ENCODE results near the gene MOSPD3. TPM values are rescaled to one million over a fixed set of nuclear protein-coding genes. Genes with fewer than 3 reads are reported as not detected.

The MOSPD3 gene
- polyA plus RNA-seq, 1 of the 3 experiments (the other 2 are of a cell fraction): 61.7 TPM

GRCh38 chr7:100567031-100567730 is 45.2 kb upstream of the MOSPD3 start:
- POLR2A ChIA-PET: interaction anchor here (1.0 to 1.8 kb wide), 2 partner anchors 19 to 36 kb away, joined by 5 read pairs; partner anchors contain the start of genes FBXO24 and LRCH4

GRCh38 chr7:100567751-100568175 is 44.6 kb upstream of the MOSPD3 start:
- Histone ChIP-seq H3K27me3 (ENCODE audit: insufficient read depth) (no peaks in the 10 kb centered on the region), H3K4me1 (ENCODE audit: control insufficient read depth in 1 of 2, insufficient read depth in 2 of 2, low read depth in 1 of 2, low read length in 1 of 2) (peaks cover 0 to 44% of the 10 kb centered on the region in 2 experiments; a peak in 1 of 4 replicates), H3F3A (replicated peaks; ENCODE audit: insufficient read depth) (peaks cover 9% of the 10 kb centered on the region), H3K27ac (ENCODE audit: low read depth in 2 of 2, low read length in 1 of 2) (no peak overlapping the region), H3K79me2 (ENCODE audit: insufficient read depth) (no peaks in the 10 kb centered on the region), H3K4me2 (no peak overlapping the region), H3K4me3 (ENCODE audit: low read depth in 2 of 2, low read length in 1 of 2) (no peak overlapping the region), H3K9me2 (no peaks in the 10 kb centered on the region), H2AFZ (ENCODE audit: low read depth) (no peak overlapping the region), H3K9me3 (no peaks in the 10 kb centered on the region), H3K36me3 (replicated peaks in 1 of 2; ENCODE audit: control insufficient read depth in 1 of 2, insufficient read depth in 2 of 2, low read length in 1 of 2) (peaks cover 0 to 3% of the 10 kb centered on the region in 2 experiments), H3K9ac (no peak overlapping the region), H4K20me1 (ENCODE audit: insufficient read depth) (no peaks in the 10 kb centered on the region)
- CTCF ChIA-PET: interaction anchor here (1.0 to 16.6 kb wide), 11 partner anchors 9 to 157 kb away, joined by 3 to 398 read pairs (median 34); partner anchors contain the start of genes AGFG2, FBXO24, GIGYF1 and LRCH4
- 83% methylated on average over 2 of the region's 3 CpGs for WGBS (ENCODE audit: low lambda C conversion rate)
- POLR2A ChIA-PET: no interaction called here
- no peak for TF ChIP-seq USF2 (IDR thresholded peaks at IDR 0.05; ENCODE audit: borderline replicate concordance, low read depth, low read length)
- no peak for TF ChIP-seq CTCF (IDR thresholded peaks at IDR 0.05)
- TF ChIP-seq RFX5 (IDR thresholded peaks at IDR 0.05; ENCODE audit: low read length): no peak
- TF ChIP-seq CHD2 (IDR thresholded peaks at IDR 0.05; ENCODE audit: low read length, partially characterized antibody): no peak
- TF ChIP-seq ZBTB33 (IDR thresholded peaks at IDR 0.05; ENCODE audit: borderline replicate concordance, low read depth): no peak
- no peak for TF ChIP-seq EP300 (IDR thresholded peaks at IDR 0.05; ENCODE audit: borderline replicate concordance in 1 of 2, low read depth in 1 of 2, low read length in 1 of 2)
- TF ChIP-seq TCF12 (IDR thresholded peaks at IDR 0.05): no peak
- peak; percentile 29 for DNase-seq

More at GRCh38 chr7:100567031-100567730, 45.2 kb upstream of the MOSPD3 start:
- CTCF ChIA-PET: interaction anchor here (1.0 to 16.6 kb wide), 13 partner anchors 8 to 157 kb away, joined by 3 to 398 read pairs (median 30); partner anchors contain the start of genes AGFG2, FBXO24, GIGYF1 and LRCH4
- Histone ChIP-seq H3K36me3 (replicated peaks in 1 of 2; ENCODE audit: control insufficient read depth in 1 of 2, insufficient read depth in 2 of 2, low read length in 1 of 2) (peaks cover 0 to 3% of the 10 kb centered on the region in 2 experiments), H3K9me2 (no peaks in the 10 kb centered on the region), H4K20me1 (ENCODE audit: insufficient read depth) (no peaks in the 10 kb centered on the region), H3K9me3 (no peaks in the 10 kb centered on the region), H3K4me1 (ENCODE audit: control insufficient read depth in 1 of 2, insufficient read depth in 2 of 2, low read depth in 1 of 2, low read length in 1 of 2) (peaks cover 0 to 44% of the 10 kb centered on the region in 2 experiments; a peak in 1 of 4 replicates), H3K4me3 (ENCODE audit: low read depth in 2 of 2, low read length in 1 of 2) (no peak overlapping the region), H3F3A (replicated peaks; ENCODE audit: insufficient read depth) (peaks cover 9% of the 10 kb centered on the region), H3K9ac (no peak overlapping the region), H2AFZ (ENCODE audit: low read depth) (no peak overlapping the region), H3K27me3 (ENCODE audit: insufficient read depth) (no peaks in the 10 kb centered on the region), H3K79me2 (ENCODE audit: insufficient read depth) (no peaks in the 10 kb centered on the region), H3K4me2 (no peak overlapping the region), H3K27ac (ENCODE audit: low read depth in 2 of 2, low read length in 1 of 2) (peak overlapping the region in 1 of 2 experiments; percentile 14; a peak in 1 of 4 replicates)
- DNase-seq: no peak
- WGBS (ENCODE audit: low lambda C conversion rate): 73% methylated on average over 10 of the region's 12 CpGs
- TF ChIP-seq RAD21 (IDR thresholded peaks at IDR 0.05; ENCODE audit: low read length) (no peak), REST (IDR thresholded peaks at IDR 0.05; ENCODE audit: low read depth, low read length) (no peak), RFX5 (IDR thresholded peaks at IDR 0.05; ENCODE audit: low read length) (no peak)

Data from SK-N-SH (cell line).